GM03348 (cell line): ENCODE measurements around the gene ARPC3.
A peak's percentile ranks its signal among the peaks of the same experiment; 100 is the strongest.
"Not testable (repeated sequence)": the region's sequence is repeated elsewhere in the genome, so short reads cannot be mapped to it uniquely, and the experiment has no call there.

ENCODE experiments used
- DNase-seq: peaks from one replicate; pipeline ENCODE4 v3.0.0; 2012; ENCODE audit warnings: low spot score

Gene ARPC3

DNA sequence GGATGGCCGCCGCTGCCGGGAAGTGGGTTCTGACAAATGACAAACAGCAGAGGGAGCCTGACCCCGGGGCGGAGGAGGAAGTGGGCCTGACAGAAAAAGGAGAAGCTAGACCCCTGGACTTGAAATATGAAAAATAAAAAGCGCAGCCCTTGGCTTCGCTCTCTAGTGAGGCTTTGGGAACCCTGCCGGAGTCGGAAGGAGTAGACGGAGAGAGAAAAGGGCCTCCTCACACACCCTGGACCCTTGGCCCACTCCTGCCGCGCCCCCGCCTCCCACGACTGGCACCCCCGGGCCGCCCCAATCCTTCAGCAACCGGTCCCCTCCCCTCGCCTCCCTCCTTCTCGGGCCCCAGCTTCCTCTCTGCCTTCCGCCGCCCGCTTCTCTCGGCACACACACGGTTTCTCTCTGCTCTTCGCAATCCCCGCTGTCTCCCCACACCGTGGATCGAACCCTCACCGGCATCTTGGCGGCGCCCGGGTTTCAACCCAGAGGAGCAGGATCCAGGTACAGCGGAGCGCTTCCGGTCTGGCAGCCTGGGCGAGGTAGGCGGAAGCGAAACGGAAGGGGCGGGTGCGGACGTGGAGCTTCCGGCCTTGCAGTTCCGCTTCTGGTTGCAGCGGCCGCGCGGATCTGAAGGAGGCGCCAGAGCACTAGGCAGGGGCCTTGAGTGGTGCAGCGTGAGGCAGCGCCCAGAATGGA lies at the start of gene ARPC3:
TSS of gene ARPC3 (minus strand) at position 539 of the 699 bp plus-strand sequence. CDS start at position 462, 77 bp downstream.
- peak; percentile 95 for DNase-seq

GRCh38 chr12:110498984-110499706 lies 49.0 kb upstream of the ARPC3 start:
- DNase-seq = peak; percentile 37

DNA sequence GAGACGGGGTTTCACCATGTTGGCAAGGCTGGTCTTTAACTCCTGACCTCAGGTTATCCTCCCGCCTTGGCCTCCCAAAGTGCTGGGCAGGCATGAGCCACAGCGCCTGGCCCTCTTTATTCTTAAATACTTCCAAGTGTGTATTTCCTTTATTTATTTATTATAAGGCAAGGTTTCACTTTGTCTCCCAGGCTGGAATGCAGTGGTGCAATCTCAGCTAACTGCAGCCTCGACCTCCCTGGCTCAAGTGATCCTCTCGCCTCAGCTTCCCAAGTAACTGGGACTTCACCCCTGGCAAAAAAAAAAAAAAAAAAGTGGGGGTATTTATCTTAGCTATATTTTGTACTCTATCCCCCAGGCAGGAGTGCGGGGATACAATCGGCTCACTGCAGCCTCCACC lies 25.3 kb upstream of the ARPC3 start:
- no peak for DNase-seq

- peak; percentile 96 for DNase-seq
Observed at GRCh38 chr12:110468214-110469048, 18.3 kb upstream of the ARPC3 start, which contains the start of the genes FAM216A and GPN3. FAM216A (plus strand) TSS chr12:110468845; CDS start chr12:110468876, 31 bp downstream. GPN3 (minus strand) TSS chr12:110468257; CDS start chr12:110468203, 54 bp downstream.

GRCh38 chr12:110467847-110468213 lies 17.7 kb upstream of the ARPC3 start:
- no peak for DNase-seq

- DNase-seq = no peak
Observed at GRCh38 chr12:110466791-110467190, 16.7 kb upstream of the ARPC3 start.

DNA sequence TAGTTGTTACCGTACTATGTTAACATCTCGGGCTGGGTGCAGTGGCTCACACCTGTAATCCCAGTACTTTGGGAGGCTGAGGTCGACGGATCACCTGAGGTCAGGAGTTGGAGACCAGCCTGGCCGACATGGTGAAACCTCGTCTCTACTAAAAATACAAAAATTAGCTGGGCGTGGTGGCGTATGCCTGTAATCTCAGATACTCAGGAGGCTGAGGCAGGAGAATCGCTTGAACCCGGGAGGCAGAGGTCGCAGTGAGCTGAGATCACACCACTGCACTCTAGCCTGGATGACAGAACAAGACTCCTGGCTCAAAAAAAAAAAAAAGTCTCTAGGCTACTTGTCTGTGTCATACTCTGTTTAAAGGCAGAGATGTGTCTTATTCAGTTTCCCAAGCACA lies 15.6 kb upstream of the ARPC3 start:
- not testable (repeated sequence) for DNase-seq

DNA sequence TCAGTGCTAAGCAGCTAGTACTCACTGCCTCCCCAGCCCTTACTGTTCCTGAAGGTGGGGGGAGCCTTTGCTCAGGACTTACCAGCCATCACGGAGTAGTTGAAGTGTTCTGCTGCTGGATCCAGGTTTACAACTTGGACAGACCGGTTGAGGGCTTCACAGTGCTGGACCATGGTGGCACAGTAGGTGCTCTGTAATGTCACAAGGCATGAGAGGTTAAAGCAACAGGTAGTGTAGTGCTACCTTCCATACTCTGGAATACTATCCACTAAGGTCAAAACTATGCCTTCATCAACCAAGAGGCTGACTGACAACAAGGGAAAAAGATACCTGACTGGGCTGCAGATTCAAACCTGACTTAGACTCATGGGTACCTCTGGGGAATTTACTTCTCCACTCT lies 14.9 kb upstream of the ARPC3 start:
- no peak for DNase-seq

DNA sequence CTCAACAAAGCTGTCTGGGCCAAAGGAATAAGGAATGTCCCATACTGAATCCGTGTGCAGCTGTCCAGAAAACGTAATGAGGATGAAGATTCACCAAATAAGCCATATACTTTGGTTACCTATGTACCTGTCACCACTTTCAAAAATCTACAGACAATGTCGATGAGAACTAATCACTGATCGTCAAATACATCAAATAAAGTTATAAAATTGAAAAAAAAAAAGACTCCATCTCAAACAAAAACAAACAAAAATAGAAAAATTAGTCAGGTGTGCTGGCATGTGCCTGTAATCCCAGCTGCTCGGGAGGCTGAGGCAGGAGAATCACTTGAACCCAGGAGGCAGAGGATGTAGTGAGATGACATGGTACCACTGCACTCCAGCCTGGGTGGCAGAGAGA lies 11.1 kb upstream of the ARPC3 start:
- not testable (repeated sequence) for DNase-seq

DNA sequence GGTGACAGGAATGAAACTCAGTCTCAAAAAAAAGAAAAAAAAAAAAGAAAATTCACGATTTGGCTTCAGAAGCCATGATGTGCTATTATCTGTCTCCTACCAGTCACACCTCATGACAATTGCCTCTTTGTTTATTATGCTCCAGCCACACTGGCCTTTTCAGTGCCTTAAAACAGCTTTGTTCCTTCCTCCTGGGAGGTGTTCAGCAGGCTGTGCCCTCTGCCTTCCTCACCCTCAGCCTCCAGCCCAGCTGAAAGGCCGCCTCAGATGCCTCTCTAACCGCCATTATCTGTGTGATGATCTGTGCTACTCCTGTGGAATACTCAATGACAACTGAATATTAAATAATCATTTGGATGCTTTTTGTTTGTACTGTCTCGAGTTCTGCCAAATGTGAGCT lies 8.6 kb upstream of the ARPC3 start:
- DNase-seq = no peak

DNA sequence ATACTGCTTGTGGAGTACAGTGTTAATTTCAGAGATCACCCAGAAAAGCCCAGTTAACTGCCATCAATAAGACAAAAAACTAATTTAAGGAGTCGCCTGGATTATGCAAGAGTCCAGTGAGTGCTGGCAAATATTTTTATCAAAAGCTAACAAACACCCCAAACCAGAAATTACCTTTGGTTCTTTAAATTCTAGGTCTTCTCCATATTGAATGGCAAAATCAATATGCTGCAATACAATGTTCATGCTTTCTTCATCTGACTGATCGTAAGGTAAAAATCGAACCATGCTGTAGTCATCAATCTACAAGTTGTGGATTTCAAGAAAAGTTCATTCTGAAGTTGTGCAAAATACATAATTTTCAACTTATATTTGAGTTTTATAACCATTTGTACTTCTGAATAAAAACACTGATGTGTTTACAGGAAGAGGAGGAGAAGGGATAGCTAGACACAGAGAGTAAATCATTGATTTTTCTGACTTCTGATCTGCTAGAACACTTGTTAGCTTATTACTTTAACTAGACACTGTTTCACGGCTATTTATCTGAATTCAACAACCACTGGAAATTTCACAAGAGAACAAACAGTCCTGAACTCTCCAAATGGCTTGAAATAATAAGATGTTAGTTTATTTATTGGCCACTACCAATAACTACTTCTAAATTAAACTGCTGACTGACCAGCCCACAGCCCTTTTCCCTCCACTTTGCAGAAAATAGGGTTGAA lies 3.6 kb upstream of the ARPC3 start:
- no peak for DNase-seq

- no peak for DNase-seq
Observed at GRCh38 chr12:110451263-110451662, 1.1 kb upstream of the ARPC3 start.

- DNase-seq = no peak
Observed at GRCh38 chr12:110444455-110444854, 5.7 kb downstream of the ARPC3 start.

DNA sequence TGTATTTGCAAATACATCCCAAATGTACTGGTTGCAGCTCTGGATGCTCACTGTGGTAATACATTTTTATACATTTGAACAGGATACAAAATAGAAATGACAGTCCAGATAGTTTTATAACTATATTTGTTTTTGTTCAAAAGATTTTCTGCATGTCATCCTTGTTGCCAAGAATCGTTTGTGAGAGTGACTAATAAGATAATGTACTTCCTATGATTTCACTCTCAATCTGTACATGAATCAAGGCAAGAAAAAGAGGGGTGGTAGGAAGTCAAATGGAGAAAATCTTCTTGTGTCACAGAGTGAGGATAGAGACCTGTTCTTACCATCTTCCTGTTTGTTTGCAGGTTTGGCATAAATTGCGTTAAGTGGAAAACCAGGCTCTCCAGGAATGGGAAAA lies 13.9 kb downstream of the ARPC3 start:
- no peak for DNase-seq

- DNase-seq = no peak
Observed at GRCh38 chr12:110431957-110432587, 18.1 kb downstream of the ARPC3 start.

DNA sequence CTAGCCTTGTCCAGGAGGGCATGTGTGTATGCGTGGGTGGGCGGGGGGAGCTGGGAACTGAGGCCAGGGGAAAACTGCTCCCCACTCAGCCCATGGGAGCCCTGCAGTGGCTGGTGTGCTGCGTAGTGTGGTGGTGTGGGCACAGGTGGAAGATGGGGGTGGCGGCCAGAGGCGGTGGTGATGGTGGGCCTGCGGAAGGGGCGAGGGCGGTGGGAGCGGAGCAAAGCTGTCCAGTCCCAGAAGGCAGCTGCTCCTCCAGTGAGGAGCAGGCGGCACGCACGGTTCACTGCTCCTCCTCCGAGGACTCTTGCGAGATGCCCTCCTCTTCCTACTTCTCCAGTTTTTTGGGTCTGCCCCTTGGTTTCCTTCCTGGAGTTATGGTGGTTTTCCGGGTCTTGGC lies 20.5 kb downstream of the ARPC3 start:
- not testable (repeated sequence) for DNase-seq

DNA sequence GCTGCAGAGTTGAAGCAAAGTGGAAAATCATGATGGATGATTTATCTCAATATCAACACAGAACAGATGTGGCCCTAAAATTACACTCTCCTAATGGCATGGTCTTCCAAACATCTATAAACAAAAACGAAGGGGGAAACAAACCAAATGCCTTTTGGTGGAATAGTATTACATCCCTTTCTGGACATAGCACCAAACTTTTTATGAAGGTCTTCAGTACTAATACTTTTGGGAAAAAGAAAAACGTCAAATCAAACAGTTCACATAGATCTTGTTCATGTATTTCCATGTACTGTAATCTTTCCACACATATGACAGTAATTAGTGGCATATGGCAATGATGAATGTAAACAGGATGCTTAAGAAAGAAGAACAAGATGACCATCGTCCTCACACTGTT lies 23.7 kb downstream of the ARPC3 start:
- DNase-seq = no peak

- DNase-seq = no peak
Observed at GRCh38 chr12:110424237-110424636, 25.9 kb downstream of the ARPC3 start.

GRCh38 chr12:110421701-110422100 lies 28.4 kb downstream of the ARPC3 start:
- no peak for DNase-seq

GRCh38 chr12:110421159-110421661 lies 28.9 kb downstream of the ARPC3 start:
- DNase-seq = no peak

GRCh38 chr12:110420644-110421043 lies 29.5 kb downstream of the ARPC3 start:
- DNase-seq = not testable (repeated sequence)
